ENCODE measurements around the gene MTX3. TPM values are rescaled to one million over a fixed set of nuclear protein-coding genes. Genes with fewer than 3 reads are reported as not detected.

MTX3 gene
- total RNA-seq, 1 experiment from 2014 or later = 34.9 TPM

DNA sequence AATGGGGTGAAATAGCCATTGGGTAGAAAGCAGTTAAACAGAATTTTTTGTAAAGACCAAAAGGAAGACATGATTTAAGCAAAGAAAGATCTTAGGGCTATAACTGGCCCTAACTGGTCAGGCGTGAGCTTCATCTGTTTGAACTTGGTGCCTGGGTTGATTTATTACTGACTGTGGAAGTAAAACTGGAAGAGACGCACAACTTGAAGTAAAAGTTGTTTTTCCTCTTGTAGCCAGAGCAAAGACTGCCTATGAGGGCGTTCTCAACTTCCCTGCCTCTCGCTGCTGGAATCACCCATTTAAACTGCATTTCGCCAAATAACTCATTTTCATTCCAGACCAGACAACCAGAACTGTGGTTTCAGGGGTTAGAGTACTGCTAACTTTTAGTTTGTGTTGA, 45.6 kb upstream of the MTX3 start:
- no TSS peak for BruUV-seq (replicated peaks)
- no peaks in the 10 kb centered on the region for H3K36me3 ChIP-seq (ENCODE audit: control insufficient read depth in 1 of 2, insufficient read depth in 2 of 2, low read length in 2 of 2)
- ChIA-PET CTCF (no interaction called here), POLR2A (no interaction called here), RAD21 (ENCODE audit: low non-redundant PET in 1 of 2, low total read pairs in 2 of 2, uncharacterized antibody in 2 of 2, unreplicated experiment in 2 of 2) (no interaction called here)
- H3K27ac ChIP-seq (ENCODE audit: low read depth, low read length) = no peak overlapping the region
- intact Hi-C loops (cut with micrococcal nuclease) = no loop called here
- H3K79me2 ChIP-seq (ENCODE audit: insufficient read depth, low read length) = no peaks in the 10 kb centered on the region
- no peaks in the 10 kb centered on the region for H3K4me1 ChIP-seq (ENCODE audit: control insufficient read depth in 1 of 2, insufficient read depth in 2 of 2, low read length in 2 of 2)
- no peak overlapping the region for H3K9ac ChIP-seq (ENCODE audit: low read length)
- ATAC-seq (no peak), DNase-seq (ENCODE audit: low read depth, low spot score) (no peak)
- no peaks in the 10 kb centered on the region for H4K20me1 ChIP-seq (ENCODE audit: insufficient read depth)
- no peak overlapping the region for H3K4me2 ChIP-seq (ENCODE audit: low read length)
- H3K9me2 ChIP-seq (ENCODE audit: insufficient read depth) = no peaks in the 10 kb centered on the region
- no peaks in the 10 kb centered on the region for H3K27me3 ChIP-seq (ENCODE audit: insufficient read depth, low read length)
- no peak overlapping the region for H2AFZ ChIP-seq (ENCODE audit: low read depth, low read length, poor library complexity, severe bottlenecking)
- no peaks in the 10 kb centered on the region for H3K9me3 ChIP-seq (ENCODE audit: control insufficient read depth in 1 of 2, insufficient read depth in 1 of 2, low read depth in 1 of 2, low read length in 2 of 2)
- TF ChIP-seq POLR2A (IDR thresholded peaks at IDR 0.05; ENCODE audit: borderline replicate concordance, extremely low read depth, insufficient read depth, insufficient read length) (no peak), TCF7L2 (IDR thresholded peaks at IDR 0.05; ENCODE audit: borderline replicate concordance, extremely low read depth, insufficient read depth, insufficient read length) (no peak), CBX3 (IDR thresholded peaks at IDR 0.05; ENCODE audit: low read depth) (no peak), FOSL1 (IDR thresholded peaks at IDR 0.05; ENCODE audit: low read depth) (no peak), ELF1 (IDR thresholded peaks at IDR 0.05; ENCODE audit: borderline replicate concordance, low read depth) (no peak), ZFX (IDR thresholded peaks at IDR 0.05) (no peak), YY1 (IDR thresholded peaks at IDR 0.05; ENCODE audit: extremely low read depth, insufficient replicate concordance, low read depth, low read length) (no peak), EZH2phosphoT487 (IDR thresholded peaks at IDR 0.05; ENCODE audit: borderline replicate concordance) (no peak), SRF (IDR thresholded peaks at IDR 0.05; ENCODE audit: low read depth) (no peak)
- TF ChIP-seq, protein P1, sequence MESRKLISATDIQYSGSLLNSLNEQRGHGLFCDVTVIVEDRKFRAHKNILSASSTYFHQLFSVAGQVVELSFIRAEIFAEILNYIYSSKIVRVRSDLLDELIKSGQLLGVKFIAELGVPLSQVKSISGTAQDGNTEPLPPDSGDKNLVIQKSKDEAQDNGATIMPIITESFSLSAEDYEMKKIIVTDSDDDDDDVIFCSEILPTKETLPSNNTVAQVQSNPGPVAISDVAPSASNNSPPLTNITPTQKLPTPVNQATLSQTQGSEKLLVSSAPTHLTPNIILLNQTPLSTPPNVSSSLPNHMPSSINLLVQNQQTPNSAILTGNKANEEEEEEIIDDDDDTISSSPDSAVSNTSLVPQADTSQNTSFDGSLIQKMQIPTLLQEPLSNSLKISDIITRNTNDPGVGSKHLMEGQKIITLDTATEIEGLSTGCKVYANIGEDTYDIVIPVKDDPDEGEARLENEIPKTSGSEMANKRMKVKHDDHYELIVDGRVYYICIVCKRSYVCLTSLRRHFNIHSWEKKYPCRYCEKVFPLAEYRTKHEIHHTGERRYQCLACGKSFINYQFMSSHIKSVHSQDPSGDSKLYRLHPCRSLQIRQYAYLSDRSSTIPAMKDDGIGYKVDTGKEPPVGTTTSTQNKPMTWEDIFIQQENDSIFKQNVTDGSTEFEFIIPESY (IDR thresholded peaks at IDR 0.05; ENCODE audit: extremely low read depth, insufficient replicate concordance, low read length) = no peak
- TF ChIP-seq, protein P2, sequence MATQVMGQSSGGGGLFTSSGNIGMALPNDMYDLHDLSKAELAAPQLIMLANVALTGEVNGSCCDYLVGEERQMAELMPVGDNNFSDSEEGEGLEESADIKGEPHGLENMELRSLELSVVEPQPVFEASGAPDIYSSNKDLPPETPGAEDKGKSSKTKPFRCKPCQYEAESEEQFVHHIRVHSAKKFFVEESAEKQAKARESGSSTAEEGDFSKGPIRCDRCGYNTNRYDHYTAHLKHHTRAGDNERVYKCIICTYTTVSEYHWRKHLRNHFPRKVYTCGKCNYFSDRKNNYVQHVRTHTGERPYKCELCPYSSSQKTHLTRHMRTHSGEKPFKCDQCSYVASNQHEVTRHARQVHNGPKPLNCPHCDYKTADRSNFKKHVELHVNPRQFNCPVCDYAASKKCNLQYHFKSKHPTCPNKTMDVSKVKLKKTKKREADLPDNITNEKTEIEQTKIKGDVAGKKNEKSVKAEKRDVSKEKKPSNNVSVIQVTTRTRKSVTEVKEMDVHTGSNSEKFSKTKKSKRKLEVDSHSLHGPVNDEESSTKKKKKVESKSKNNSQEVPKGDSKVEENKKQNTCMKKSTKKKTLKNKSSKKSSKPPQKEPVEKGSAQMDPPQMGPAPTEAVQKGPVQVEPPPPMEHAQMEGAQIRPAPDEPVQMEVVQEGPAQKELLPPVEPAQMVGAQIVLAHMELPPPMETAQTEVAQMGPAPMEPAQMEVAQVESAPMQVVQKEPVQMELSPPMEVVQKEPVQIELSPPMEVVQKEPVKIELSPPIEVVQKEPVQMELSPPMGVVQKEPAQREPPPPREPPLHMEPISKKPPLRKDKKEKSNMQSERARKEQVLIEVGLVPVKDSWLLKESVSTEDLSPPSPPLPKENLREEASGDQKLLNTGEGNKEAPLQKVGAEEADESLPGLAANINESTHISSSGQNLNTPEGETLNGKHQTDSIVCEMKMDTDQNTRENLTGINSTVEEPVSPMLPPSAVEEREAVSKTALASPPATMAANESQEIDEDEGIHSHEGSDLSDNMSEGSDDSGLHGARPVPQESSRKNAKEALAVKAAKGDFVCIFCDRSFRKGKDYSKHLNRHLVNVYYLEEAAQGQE (IDR thresholded peaks at IDR 0.05; ENCODE audit: low read depth) = no peak
- TF ChIP-seq, protein P3, sequence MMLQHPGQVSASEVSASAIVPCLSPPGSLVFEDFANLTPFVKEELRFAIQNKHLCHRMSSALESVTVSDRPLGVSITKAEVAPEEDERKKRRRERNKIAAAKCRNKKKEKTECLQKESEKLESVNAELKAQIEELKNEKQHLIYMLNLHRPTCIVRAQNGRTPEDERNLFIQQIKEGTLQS (IDR thresholded peaks at IDR 0.05) = no peak
- H3K4me3 ChIP-seq (replicated peaks in 1 of 2; ENCODE audit: low read depth in 1 of 2, low read length in 2 of 2) = no peak overlapping the region

Measured in HCT116 (cell line).